IMR-90 (cell line): Measurements from ENCODE around the gene RELL2. TPM values are rescaled to one million over a fixed set of nuclear protein-coding genes. Genes with fewer than 3 reads are reported as not detected.

Experiments
- ATAC-seq: fragments of 200-7000 bp; cut with Tn5 transposase; 2 replicates; pipeline ENCODE4 v1.9.1; 2020; ENCODE audit warnings: low read depth, mild to moderate bottlenecking, moderate library complexity
- BruUV-seq: library from RNA; stranded (reverse); fragments of 400-500 nt; replicated peaks from 2 replicates; lab custom pipeline; 2021; lab: Mats Ljungman, UMichigan
- CTCF ChIA-PET: fragments of 300-600 bp; formaldehyde crosslinking; extraction: SDS; loops from one replicate; lab custom pipeline; 2021; ENCODE audit warnings: antibody characterized with exemption; lab: Yijun Ruan, JAX
- POLR2A ChIA-PET: fragments of 300-600 bp; sonication (Branson Sonifier 250); formaldehyde crosslinking; loops from one replicate; lab custom pipeline; 2022; ENCODE audit warnings: antibody characterized with exemption; ENCODE audit not compliant: unreplicated experiment; lab: Charles Lee
- DNase-seq: peaks from one replicate; pipeline ENCODE4 v3.0.0; 2013
- H2AFZ ChIP-seq: replicated peaks from 2 replicates; pipeline ENCODE3; 2013; ENCODE audit warnings: low read length, mild to moderate bottlenecking; ENCODE audit not compliant: poor library complexity
- H2AK5ac ChIP-seq: 2 replicates; pipeline ENCODE4 v1.6.1; 2013; ENCODE audit warnings: low read depth, low read length, inconsistent platforms
- H2AK9ac ChIP-seq: replicated peaks from 2 replicates; pipeline ENCODE3; 2013; ENCODE audit warnings: mild to moderate bottlenecking, low read depth, low read length, moderate library complexity; ENCODE audit not compliant: poor library complexity
- H2BK120ac ChIP-seq: 2 replicates; pipeline ENCODE4 v1.6.1; 2013; ENCODE audit warnings: low read depth, low read length, inconsistent platforms
- H2BK15ac ChIP-seq: 3 replicates; pipeline ENCODE4 v1.6.1; 2013; ENCODE audit warnings: low read depth, low read length, inconsistent platforms
- H2BK20ac ChIP-seq: 2 replicates; pipeline ENCODE4 v1.6.1; 2013; ENCODE audit warnings: low read depth, mild to moderate bottlenecking, inconsistent platforms, low read length, moderate library complexity
- H2BK5ac ChIP-seq: 2 replicates; pipeline ENCODE4 v1.6.1; 2013; ENCODE audit warnings: mild to moderate bottlenecking, low read depth, low read length, inconsistent platforms; ENCODE audit not compliant: poor library complexity, severe bottlenecking
- H3K14ac ChIP-seq: replicated peaks from 2 replicates; pipeline ENCODE4 v1.6.1; 2013; ENCODE audit warnings: low read depth, low read length, inconsistent platforms
- H3K18ac ChIP-seq: 2 replicates; pipeline ENCODE4 v1.6.1; 2013; ENCODE audit warnings: low read depth, low read length, control low read depth
- H3K23ac ChIP-seq: 2 replicates; pipeline ENCODE4 v1.6.1; 2013; ENCODE audit warnings: low read depth, low read length, inconsistent platforms
- H3K27ac ChIP-seq: 2 replicates; pipeline ENCODE4 v1.5.1; 2013; ENCODE audit warnings: mild to moderate bottlenecking, control low read depth, low read length; ENCODE audit not compliant: insufficient read depth
- H3K27me3 ChIP-seq: 2 replicates; pipeline ENCODE4 v1.6.1; 2013; ENCODE audit warnings: low read length; ENCODE audit not compliant: control insufficient read depth, insufficient read depth
- H3K36me3 ChIP-seq: 2 replicates; pipeline ENCODE4 v1.6.1; 2013; ENCODE audit warnings: low read length, mixed read lengths; ENCODE audit not compliant: control insufficient read depth, insufficient read depth
- H3K4ac ChIP-seq: 2 replicates; pipeline ENCODE4 v1.6.1; 2013; ENCODE audit warnings: low read depth, low read length, inconsistent platforms
- H3K4me1 ChIP-seq: 2 replicates; pipeline ENCODE4 v1.6.1; 2013; ENCODE audit warnings: low read length, mixed read lengths; ENCODE audit not compliant: control insufficient read depth, insufficient read depth
- H3K4me2 ChIP-seq: 2 replicates; pipeline ENCODE4 v1.6.1; 2013; ENCODE audit warnings: low read depth, mild to moderate bottlenecking, control low read depth, low read length, moderate library complexity
- H3K4me3 ChIP-seq: 2 replicates; pipeline ENCODE4 v1.5.1; 2013; ENCODE audit warnings: low read depth, mild to moderate bottlenecking, control low read depth, low read length, moderate library complexity; ENCODE audit not compliant: insufficient read depth
- H3K56ac ChIP-seq: 2 replicates; pipeline ENCODE4 v1.6.1; 2013; ENCODE audit warnings: low read length, inconsistent platforms; ENCODE audit not compliant: insufficient read depth; ENCODE audit errors: extremely low read depth
- H3K79me1 ChIP-seq, 2 experiments: 2 replicates each; pipeline ENCODE4 v1.6.1; 2013; ENCODE audit warnings: low read length in 2 of 2, inconsistent platforms in 1 of 2, low read depth in 1 of 2
- H3K9ac ChIP-seq: 2 replicates; pipeline ENCODE4 v1.6.1; 2013; ENCODE audit warnings: low read depth, low read length, control low read depth
- H3K9me1 ChIP-seq: 2 replicates; pipeline ENCODE4 v1.6.1; 2013; ENCODE audit warnings: low read length, inconsistent platforms; ENCODE audit not compliant: insufficient read depth
- H3K9me3 ChIP-seq: 2 replicates; pipeline ENCODE4 v1.6.1; 2013; ENCODE audit warnings: low read length; ENCODE audit not compliant: control insufficient read depth, insufficient read depth
- H4K20me1 ChIP-seq: 2 replicates; pipeline ENCODE4 v1.6.1; 2013; ENCODE audit warnings: low read length, inconsistent platforms; ENCODE audit not compliant: insufficient read depth
- H4K5ac ChIP-seq: 2 replicates; pipeline ENCODE4 v1.6.1; 2013; ENCODE audit warnings: mild to moderate bottlenecking, low read depth, low read length, control low read depth
- H4K8ac ChIP-seq, 2 experiments: 2 replicates each; pipeline ENCODE4 v1.6.1; 2013; ENCODE audit warnings: low read depth in 2 of 2, low read length in 2 of 2, control low read depth in 1 of 2, inconsistent platforms in 1 of 2
- H4K91ac ChIP-seq: 2 replicates; pipeline ENCODE4 v1.6.1; 2013; ENCODE audit warnings: low read depth, low read length, inconsistent platforms; ENCODE audit not compliant: insufficient read depth
- CEBPB ChIP-seq: IDR thresholded peaks from 2 replicates; pipeline ENCODE4 v1.6.1; 2012; ENCODE audit warnings: low read depth, low read length, improper control_type of control experiment
- FOS ChIP-seq: fragments of 150-350 bp; IDR thresholded peaks from 2 replicates; pipeline ENCODE4 v1.6.1; 2016; ENCODE audit warnings: low read depth, low read length
- MAZ ChIP-seq: IDR thresholded peaks from 2 replicates; pipeline ENCODE4 v1.6.1; 2012; ENCODE audit warnings: low read depth, mild to moderate bottlenecking, low read length, improper control_type of control experiment, moderate library complexity, borderline replicate concordance
- NFE2L2 ChIP-seq: fragments of 150-350 bp; IDR thresholded peaks from 2 replicates; pipeline ENCODE4 v1.6.1; 2016; ENCODE audit warnings: low read depth, mild to moderate bottlenecking, low read length
- USF2 ChIP-seq: fragments of 150-350 bp; IDR thresholded peaks from 2 replicates; pipeline ENCODE4 v1.6.1; 2017; ENCODE audit warnings: mild to moderate bottlenecking, antibody characterized with exemption, low read length, low read depth
- WGBS, 2 experiments: methylation state at CpG; one replicate each; pipeline versions ENCODE4 v1.1.5 to v1.1.7; 2013; ENCODE audit warnings: missing lambda C conversion rate in 2 of 2; ENCODE audit not compliant: insufficient read length in 1 of 2; ENCODE audit errors: extremely low coverage in 2 of 2; 5-methylcytosine and 5-hydroxymethylcytosine counted together
- dilution Hi-C: fragments of 300-500 bp; cut with HindIII; formaldehyde crosslinking; loops from one replicate; pipeline ENCODE4 v1.14.3; 2018; ENCODE audit warnings: low sequenced_read_pairs; ENCODE audit not compliant: unreplicated experiment
- in situ Hi-C: fragments of 300-500 bp; cut with MboI; formaldehyde crosslinking; loops from 3 replicates; pipeline ENCODE4 v1.14.3; 2019; ENCODE audit warnings: low sequenced_read_pairs, inconsistent platforms, mixed read lengths
- intact Hi-C: fragments of 100-400 bp; cut with micrococcal nuclease; formaldehyde crosslinking; loops from 2 replicates; pipeline ENCODE4 v1.10.0; 2022
- polyA plus RNA-seq, 3 experiments: library from polyadenylated mRNA; depleted of rRNA; stranded (reverse); fragments of >200 nt; gene quantifications; 2 replicates each; pipeline ENCODE4 v1.2.3, GENCODE V29; 2012; ENCODE audit warnings: low replicate concordance in 1 of 3
- total RNA-seq: library from RNA; depleted of rRNA; stranded (reverse); fragments of >200 nt; gene quantifications from 2 replicates; pipeline ENCODE4 v1.2.3, GENCODE V29; 2012

RELL2 gene
- total and polyA plus RNA-seq, 2 of the 4 experiments (the other 2 are of a cell fraction): 2.2 to 7.6 TPM

GRCh38 chr5:141647242-141647641 lies 10.4 kb downstream of the RELL2 start:
- H4K5ac ChIP-seq: no peak overlapping the region
- in situ Hi-C loops: no loop called here
- TF ChIP-seq CEBPB (no peak), FOS (no peak), MAZ (no peak), NFE2L2 (no peak), USF2 (no peak)
- H3K56ac ChIP-seq: no peak overlapping the region
- H3K36me3 ChIP-seq: peaks cover 43% of the 10 kb centered on the region
- peaks cover 10 to 17% of the 10 kb centered on the region in 2 experiments for H3K79me1 ChIP-seq
- no peak overlapping the region for H2BK5ac ChIP-seq
- peaks cover 3% of the 10 kb centered on the region; the same call in 1 of the 2 replicates for H4K20me1 ChIP-seq
- no peak for DNase-seq
- no peaks in the 10 kb centered on the region for H3K27me3 ChIP-seq
- H4K8ac ChIP-seq: no peak overlapping the region
- no peak overlapping the region for H3K18ac ChIP-seq
- no peak overlapping the region for H2AFZ ChIP-seq
- no peak overlapping the region for H2BK15ac ChIP-seq
- no CpG with 5 or more reads among the region's 5 CpGs for WGBS, 2 experiments
- no peak for ATAC-seq
- H3K9me1 ChIP-seq: no peaks in the 10 kb centered on the region; the same call in 1 of the 2 replicates
- intact Hi-C loops: no loop called here
- dilution Hi-C loops: no loop called here
- peaks cover 5% of the 10 kb centered on the region; the same call in 1 of the 2 replicates for H3K4me1 ChIP-seq
- no peak overlapping the region for H2AK5ac ChIP-seq
- H3K4me3 ChIP-seq: no peak overlapping the region
- H2BK20ac ChIP-seq: no peak overlapping the region
- H3K4me2 ChIP-seq: no peak overlapping the region
- no TSS peak for BruUV-seq
- no peak overlapping the region for H3K9ac ChIP-seq
- no peak overlapping the region for H3K23ac ChIP-seq
- no peak overlapping the region for H2BK120ac ChIP-seq
- no peaks in the 10 kb centered on the region for H3K9me3 ChIP-seq
- H3K14ac ChIP-seq: no peak overlapping the region
- ChIA-PET POLR2A (no interaction called here), CTCF (no interaction called here)
- H2AK9ac ChIP-seq: no peak overlapping the region
- no peak overlapping the region for H4K91ac ChIP-seq
- no peak overlapping the region for H3K4ac ChIP-seq
- H3K27ac ChIP-seq: no peak overlapping the region
